Measurements from ENCODE around the gene CPNE5. TPM values are rescaled to one million over a fixed set of nuclear protein-coding genes. Genes with fewer than 3 reads are reported as not detected.

The CPNE5 gene
- total RNA-seq, 1 experiment from 2014 or later = not detected

- Histone ChIP-seq H3K4me1 (0 out of 2 replicates have a peak, but pooled peaks cover 3% of the 10 kb centered on the region), H3K36me3 (ENCODE audit: control insufficient read depth, insufficient read depth, low read length) (no peaks in the 10 kb centered on the region), H3K9me3 (no peaks in the 10 kb centered on the region), H3K27me3 (replicated peaks; ENCODE audit: control insufficient read depth, insufficient read depth, low read length) (no peaks in the 10 kb centered on the region), H3K4me3 (ENCODE audit: low read depth, low read length) (no peak overlapping the region)
- intact Hi-C loops (cut with micrococcal nuclease; ENCODE audit: unreplicated experiment) = no loop called here
- no peak for TF ChIP-seq CTCF (IDR thresholded peaks at IDR 0.05; ENCODE audit: insufficient read depth in 1 of 2, low read depth in 1 of 2, low read length in 1 of 2, severe bottlenecking in 1 of 2, unreplicated experiment in 1 of 2)
- Mint-ChIP-seq H3K27me3 (ENCODE audit: insufficient read depth, unreplicated experiment) (peaks cover 5% of the 10 kb centered on the region), H3K9me3 (ENCODE audit: unreplicated experiment) (no peaks in the 10 kb centered on the region), H3K27ac (ENCODE audit: unreplicated experiment) (no peak overlapping the region), H3K4me1 (ENCODE audit: low read depth, unreplicated experiment) (peaks cover under 1% of the 10 kb centered on the region), H3K36me3 (ENCODE audit: insufficient read depth, unreplicated experiment) (no peaks in the 10 kb centered on the region), H3K4me3 (ENCODE audit: unreplicated experiment) (no peak overlapping the region)
- DNase-seq = no peak
- no TSS peak for BruUV-seq (replicated peaks)
- ChIA-PET CTCF (interaction anchor here (0.7 kb wide), 1 partner anchor 15 kb away, joined by 3 read pairs; no protein-coding TSS in a partner anchor), POLR2A (interaction anchor here (0.7 kb wide), 1 partner anchor 89 kb away, joined by 12 read pairs; no protein-coding TSS in a partner anchor)
Observed at GRCh38 chr6:36786055-36786675, 53.1 kb downstream of the CPNE5 start.

- H3K27me3 ChIP-seq (replicated peaks; ENCODE audit: control insufficient read depth, insufficient read depth, low read length) = no peaks in the 10 kb centered on the region
- BruUV-seq (replicated peaks) = no TSS peak
- CTCF ChIA-PET = no interaction called here
- Mint-ChIP-seq H3K27ac (ENCODE audit: unreplicated experiment) (no peak overlapping the region), H3K4me3 (ENCODE audit: unreplicated experiment) (no peak overlapping the region), H3K9me3 (ENCODE audit: unreplicated experiment) (no peaks in the 10 kb centered on the region), H3K36me3 (ENCODE audit: insufficient read depth, unreplicated experiment) (no peaks in the 10 kb centered on the region), H3K27me3 (ENCODE audit: insufficient read depth, unreplicated experiment) (peaks cover 5% of the 10 kb centered on the region), H3K4me1 (ENCODE audit: low read depth, unreplicated experiment) (peaks cover 10% of the 10 kb centered on the region)
- no peaks in the 10 kb centered on the region for H3K36me3 ChIP-seq (ENCODE audit: control insufficient read depth, insufficient read depth, low read length)
- TF ChIP-seq CTCF (IDR thresholded peaks at IDR 0.05; ENCODE audit: insufficient read depth in 1 of 2, low read depth in 1 of 2, low read length in 1 of 2, severe bottlenecking in 1 of 2, unreplicated experiment in 1 of 2) = no peak
- intact Hi-C loops (cut with micrococcal nuclease; ENCODE audit: unreplicated experiment) = no loop called here
- H3K4me1 ChIP-seq = peaks cover 11% of the 10 kb centered on the region; the same call in 1 of the 2 replicates
- no peaks in the 10 kb centered on the region for H3K9me3 ChIP-seq
- DNase-seq = no peak
- H3K4me3 ChIP-seq (ENCODE audit: low read depth, low read length) = no peak overlapping the region
- POLR2A ChIA-PET = no interaction called here
Observed at GRCh38 chr6:36784376-36784636, 54.9 kb downstream of the CPNE5 start.

GRCh38 chr6:36783603-36784375 lies 55.5 kb downstream of the CPNE5 start:
- no peak for DNase-seq
- Mint-ChIP-seq H3K4me1 (ENCODE audit: low read depth, unreplicated experiment) (peaks cover 10% of the 10 kb centered on the region), H3K36me3 (ENCODE audit: insufficient read depth, unreplicated experiment) (no peaks in the 10 kb centered on the region), H3K27me3 (ENCODE audit: insufficient read depth, unreplicated experiment) (peaks cover 5% of the 10 kb centered on the region), H3K4me3 (ENCODE audit: unreplicated experiment) (no peak overlapping the region), H3K27ac (ENCODE audit: unreplicated experiment) (no peak overlapping the region), H3K9me3 (ENCODE audit: unreplicated experiment) (no peaks in the 10 kb centered on the region)
- POLR2A ChIA-PET = no interaction called here
- TF ChIP-seq CTCF (IDR thresholded peaks at IDR 0.05; ENCODE audit: insufficient read depth in 1 of 2, low read depth in 1 of 2, low read length in 1 of 2, severe bottlenecking in 1 of 2, unreplicated experiment in 1 of 2) = no peak
- intact Hi-C loops (cut with micrococcal nuclease; ENCODE audit: unreplicated experiment) = no loop called here
- Histone ChIP-seq H3K36me3 (ENCODE audit: control insufficient read depth, insufficient read depth, low read length) (no peaks in the 10 kb centered on the region), H3K9me3 (no peaks in the 10 kb centered on the region), H3K27me3 (replicated peaks; ENCODE audit: control insufficient read depth, insufficient read depth, low read length) (no peaks in the 10 kb centered on the region), H3K4me3 (ENCODE audit: low read depth, low read length) (no peak overlapping the region), H3K4me1 (peaks cover 11% of the 10 kb centered on the region; the same call in 1 of the 2 replicates)
- BruUV-seq (replicated peaks) = no TSS peak
- CTCF ChIA-PET = no interaction called here
